Lung (tissue), 12 donors: Measurements from ENCODE around the gene DNAJC10. TPM values are rescaled to one million over a fixed set of nuclear protein-coding genes. Genes with fewer than 3 reads are reported as not detected.

Source experiments
- ATAC-seq: fragments of 200-7000 bp; cut with Tn5 transposase; one replicate; pipeline ENCODE4 v1.9.1; 2020; ENCODE audit warnings: moderate number of reproducible peaks; ENCODE audit not compliant: insufficient read depth, low FRiP score
- DNase-seq, 3 donors: peaks; one replicate each; pipeline ENCODE4 v3.0.0-alpha.2; 2013 to 2017
- H3K27ac ChIP-seq, 2 donors: one replicate each; pipeline ENCODE4 v1.5.1; 2013; ENCODE audit warnings: mild to moderate bottlenecking in 2 of 2, moderate library complexity in 2 of 2, control low read depth in 1 of 2, inconsistent platforms in 1 of 2, low read depth in 1 of 2, low read length in 1 of 2
- H3K27me3 ChIP-seq, 3 donors: one replicate each; pipeline ENCODE4 v1.5.1; 2013; ENCODE audit warnings: low read length in 2 of 3; ENCODE audit not compliant: control insufficient read depth in 3 of 3, insufficient read depth in 3 of 3
- H3K36me3 ChIP-seq, 4 donors: one replicate each; pipeline ENCODE4 v1.5.1; 2013; ENCODE audit warnings: low read length in 4 of 4, mild to moderate bottlenecking in 1 of 4, moderate library complexity in 1 of 4; ENCODE audit not compliant: control insufficient read depth in 4 of 4, insufficient read depth in 4 of 4
- H3K4me1 ChIP-seq, 5 donors: one replicate each; pipeline ENCODE4 v1.5.1; 2013; ENCODE audit warnings: low read length in 5 of 5, mild to moderate bottlenecking in 2 of 5, moderate library complexity in 1 of 5; ENCODE audit not compliant: control insufficient read depth in 5 of 5, insufficient read depth in 5 of 5
- H3K4me3 ChIP-seq: one replicate; pipeline ENCODE4 v1.5.1; 2013; ENCODE audit warnings: mild to moderate bottlenecking, control low read depth, moderate library complexity
- H3K9ac ChIP-seq, 2 donors: one replicate each; pipeline ENCODE4 v1.5.1; 2013; ENCODE audit warnings: low read length in 2 of 2, control low read depth in 1 of 2; ENCODE audit not compliant: insufficient read depth in 1 of 2
- H3K9me3 ChIP-seq, 4 donors: one replicate each; pipeline ENCODE4 v1.5.1; 2013; ENCODE audit warnings: low read length in 3 of 4, mild to moderate bottlenecking in 1 of 4, moderate library complexity in 1 of 4; ENCODE audit not compliant: control insufficient read depth in 4 of 4, insufficient read depth in 3 of 4
- CTCF ChIP-seq: IDR thresholded peaks from 2 replicates; pipeline ENCODE4 v1.5.1; 2012; ENCODE audit warnings: mild to moderate bottlenecking; ENCODE audit errors: control extremely low read depth, extremely low read depth
- WGBS, 2 donors: extraction: QIAGEN DNeasy Blood & Tissue Kit; methylation state at CpG; one replicate each; pipeline ENCODE4 v1.1.7; 2013; 5-methylcytosine and 5-hydroxymethylcytosine counted together
- polyA plus RNA-seq, 2 donors: library from polyadenylated mRNA; stranded (reverse); fragments of 200-250 nt; gene quantifications; one replicate each; pipeline ENCODE4 v1.2.1, GENCODE V29; 2013
- total RNA-seq, 2 donors: library from RNA; depleted of rRNA in 1 of 2; stranded (reverse); fragments of >200 nt in 1 of 2; gene quantifications; one replicate each; pipeline ENCODE4 v1.2.1, GENCODE V29; 2014 to 2021
- donor health status: control.
- donor health status: control.
- donor health status: Bipolar disorder and iron deficiency.
- donor health status: healthy.
- donor health status: DM: yes; HTN: yes; CAD: no.

The DNAJC10 gene
- total and polyA plus RNA-seq, 4 donors = 24.6 to 131 (median 58.8) TPM

DNA sequence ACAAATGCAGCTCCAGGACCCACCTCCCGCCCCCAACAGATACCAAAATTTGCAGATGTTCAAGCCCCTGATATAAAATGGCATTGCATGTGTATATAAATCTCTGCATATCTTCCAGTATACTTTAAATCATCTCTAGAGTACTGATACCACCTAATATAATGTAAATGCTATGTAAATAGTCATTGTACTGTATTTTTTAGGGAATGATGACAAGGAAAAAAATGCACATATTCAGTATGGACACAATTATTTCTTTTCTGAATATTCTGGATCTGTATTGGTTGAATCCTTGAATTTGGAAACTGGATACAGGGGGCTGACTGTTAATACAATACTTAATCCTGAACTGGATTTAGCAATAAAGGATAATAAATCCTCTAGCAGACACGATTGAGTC, 82.7 kb downstream of the DNAJC10 start:
- no peak for DNase-seq
- ATAC-seq = no peak
- H3K4me1 ChIP-seq = no peaks in the 10 kb centered on the region
- no peaks in the 10 kb centered on the region for H3K36me3 ChIP-seq
- H3K9me3 ChIP-seq = no peaks in the 10 kb centered on the region
- no peak overlapping the region for H3K9ac ChIP-seq
- no peak for TF ChIP-seq CTCF
- 78 to 85% methylated on average over 2 of the region's 2 CpGs for WGBS, 2 donors
- no peak overlapping the region for H3K4me3 ChIP-seq
- no peak overlapping the region for H3K27ac ChIP-seq
- no peaks in the 10 kb centered on the region for H3K27me3 ChIP-seq

DNA sequence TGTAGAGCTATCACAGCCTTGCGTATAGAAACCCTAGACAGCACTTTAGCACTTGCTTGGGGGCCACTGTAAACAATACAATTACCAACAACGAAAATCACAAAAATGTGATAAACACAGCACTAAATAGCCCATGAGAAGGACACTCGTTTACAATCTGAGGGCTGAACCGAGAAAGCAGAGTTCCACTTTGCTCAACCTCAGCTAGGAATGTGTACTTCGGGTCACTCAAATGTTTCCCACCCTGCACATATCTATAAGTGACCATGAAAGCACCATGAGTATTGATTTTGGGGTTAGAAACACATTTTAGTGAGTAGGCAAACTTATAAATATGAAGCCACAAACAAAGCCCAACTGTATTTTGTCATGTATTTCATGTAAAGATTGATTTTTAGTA, 88.1 kb downstream of the DNAJC10 start:
- H3K27ac ChIP-seq = no peak overlapping the region
- ATAC-seq = no peak
- no peaks in the 10 kb centered on the region for H3K4me1 ChIP-seq
- TF ChIP-seq CTCF = no peak
- no peaks in the 10 kb centered on the region for H3K27me3 ChIP-seq
- no peak for DNase-seq
- no peak overlapping the region for H3K4me3 ChIP-seq
- no peaks in the 10 kb centered on the region for H3K9me3 ChIP-seq
- 84 to 89% methylated on average over 5 of the region's 5 CpGs for WGBS, 2 donors
- H3K9ac ChIP-seq = no peak overlapping the region
- no peaks in the 10 kb centered on the region for H3K36me3 ChIP-seq

GRCh38 chr2:182807319-182807718, 91.3 kb downstream of the DNAJC10 start:
- no peak overlapping the region for H3K4me3 ChIP-seq
- ATAC-seq = no peak
- no peaks in the 10 kb centered on the region for H3K9me3 ChIP-seq
- WGBS, 2 donors = 66 to 84% methylated on average over 3 of the region's 3 CpGs
- H3K4me1 ChIP-seq = no peaks in the 10 kb centered on the region
- TF ChIP-seq CTCF = no peak
- H3K36me3 ChIP-seq = no peaks in the 10 kb centered on the region
- DNase-seq = no peak
- no peaks in the 10 kb centered on the region for H3K27me3 ChIP-seq
- no peak overlapping the region for H3K27ac ChIP-seq
- H3K9ac ChIP-seq = no peak overlapping the region

DNA sequence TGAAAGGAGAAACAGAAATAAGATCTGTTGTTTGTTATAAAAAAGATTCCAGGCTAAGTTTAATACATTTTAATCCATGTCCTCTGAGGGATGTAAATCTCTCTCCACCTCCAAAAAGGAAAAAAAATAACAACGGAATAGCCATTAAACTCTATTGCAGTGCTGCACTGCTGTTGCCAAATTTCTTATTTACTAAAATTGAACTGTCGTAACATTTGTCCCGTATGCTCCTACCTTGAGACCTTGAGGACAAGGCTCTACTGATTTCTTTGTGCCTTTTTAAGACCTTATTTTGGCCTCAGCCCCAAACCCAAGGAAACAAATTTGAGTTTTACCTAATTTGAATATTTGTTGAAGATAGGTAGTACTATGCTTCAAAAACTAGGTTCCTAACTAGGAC, 94.0 kb downstream of the DNAJC10 start:
- 89 to 93% methylated on average over 3 of the region's 3 CpGs for WGBS, 2 donors
- Histone ChIP-seq H3K27ac (no peak overlapping the region), H3K9me3 (no peaks in the 10 kb centered on the region), H3K4me3 (no peak overlapping the region), H3K36me3 (no peaks in the 10 kb centered on the region), H3K9ac (no peak overlapping the region), H3K4me1 (no peaks in the 10 kb centered on the region), H3K27me3 (no peaks in the 10 kb centered on the region)
- no peak for DNase-seq
- no peak for ATAC-seq
- no peak for TF ChIP-seq CTCF
